ENCODE results near the gene ARFGEF3. TPM values are rescaled to one million over a fixed set of nuclear protein-coding genes. Genes with fewer than 3 reads are reported as not detected.
"Not testable (repeated sequence)": the region's sequence is repeated elsewhere in the genome, so short reads cannot be mapped to it uniquely, and the experiment has no call there.

ARFGEF3 gene
- total RNA-seq, 1 donor: under 0.01 TPM

DNA sequence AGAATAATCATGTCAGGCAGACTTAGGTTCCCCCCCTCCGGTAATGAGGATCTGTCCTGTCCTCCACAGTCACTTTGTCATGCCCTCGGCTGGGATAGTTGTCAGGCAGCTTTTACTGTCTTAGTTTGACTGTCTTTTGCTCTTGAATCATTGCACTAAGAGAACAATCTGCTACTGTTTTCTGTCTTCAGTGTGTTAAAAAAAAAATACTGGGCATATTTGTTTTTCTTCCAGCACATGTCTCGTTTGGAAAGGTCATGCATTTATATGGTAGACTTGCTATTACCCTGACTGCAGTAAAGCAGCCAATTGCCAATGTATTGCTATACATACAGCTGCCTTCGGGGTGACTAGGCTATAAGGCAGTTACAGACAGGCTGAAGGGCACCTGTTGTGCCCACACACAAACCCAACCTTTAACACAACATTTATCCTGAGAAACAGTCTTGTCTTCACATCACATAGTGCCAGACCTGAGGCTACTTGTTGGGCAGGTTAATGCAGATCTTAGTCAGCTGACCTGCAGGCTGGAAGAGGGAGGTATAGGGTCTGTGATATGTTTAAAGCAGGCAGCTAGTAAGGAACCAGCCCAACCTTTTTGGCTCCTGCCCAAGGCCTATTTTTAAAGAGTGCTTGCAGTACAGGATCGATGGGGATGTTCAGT lies 26.7 kb downstream of the ARFGEF3 start:
- Histone ChIP-seq H3K27me3 (ENCODE audit: insufficient read depth, low read length) (no peaks in the 10 kb centered on the region), H3K4me3 (ENCODE audit: low read length) (no peak overlapping the region), H3K4me1 (ENCODE audit: insufficient read depth, low read length) (no peaks in the 10 kb centered on the region), H3K9me3 (ENCODE audit: low read depth, low read length) (no peaks in the 10 kb centered on the region)

DNA sequence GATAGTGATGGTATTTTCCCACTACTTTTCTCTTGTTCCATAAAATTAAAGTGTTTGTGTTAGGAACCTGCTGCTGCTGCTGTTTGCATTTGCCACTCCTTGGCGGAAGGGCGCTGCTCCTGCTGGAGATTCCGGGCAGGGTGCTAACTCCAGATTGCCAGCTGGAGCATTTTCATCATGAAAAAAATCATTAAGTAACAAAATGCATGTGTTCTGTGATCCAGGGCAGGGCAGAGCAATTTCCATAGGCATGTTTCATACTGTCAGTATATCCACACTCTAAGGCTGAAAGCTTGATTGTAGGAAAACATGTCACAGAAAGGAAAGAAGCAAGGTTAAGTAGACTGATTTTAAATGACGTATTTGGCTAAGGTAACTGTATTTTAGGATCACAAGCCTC lies 32.5 kb downstream of the ARFGEF3 start:
- H3K9me3 ChIP-seq (ENCODE audit: low read depth, low read length): no peaks in the 10 kb centered on the region
- H3K4me3 ChIP-seq (ENCODE audit: low read length): no peak overlapping the region
- no peaks in the 10 kb centered on the region for H3K27me3 ChIP-seq (ENCODE audit: insufficient read depth, low read length)
- H3K4me1 ChIP-seq (ENCODE audit: insufficient read depth, low read length): no peaks in the 10 kb centered on the region

DNA sequence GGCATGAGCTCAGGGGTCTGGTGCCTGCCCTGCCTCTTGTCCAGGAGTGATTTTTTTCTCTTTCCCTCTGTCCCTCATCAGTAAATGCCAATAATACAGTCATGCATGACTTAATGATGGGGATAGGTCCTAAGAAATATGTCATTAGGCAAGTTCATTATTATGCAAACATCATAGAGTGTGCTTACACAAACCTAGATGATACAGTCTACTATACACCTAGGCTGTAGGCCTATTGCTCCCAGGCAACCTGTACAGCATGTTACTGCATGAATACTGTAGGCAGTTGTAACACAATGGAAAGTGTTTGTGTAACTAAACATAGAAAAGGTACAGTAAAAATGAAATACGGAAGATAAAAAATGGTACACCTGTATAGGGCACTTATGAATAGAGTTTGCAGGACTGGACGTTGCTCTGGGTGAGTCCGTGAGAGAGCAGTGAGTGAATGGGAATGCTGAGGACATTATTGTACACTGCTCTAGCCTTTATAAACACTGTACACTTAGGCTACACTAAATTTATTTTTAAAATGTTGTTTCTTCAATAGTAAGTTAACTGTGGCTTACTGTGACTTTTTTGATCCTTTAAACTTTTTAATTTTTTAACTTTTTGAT lies 34.5 kb downstream of the ARFGEF3 start:
- H3K27me3 ChIP-seq (ENCODE audit: insufficient read depth, low read length): no peaks in the 10 kb centered on the region
- H3K9me3 ChIP-seq (ENCODE audit: low read depth, low read length): no peaks in the 10 kb centered on the region
- H3K4me3 ChIP-seq (ENCODE audit: low read length): no peak overlapping the region
- no peaks in the 10 kb centered on the region for H3K4me1 ChIP-seq (ENCODE audit: insufficient read depth, low read length)

DNA sequence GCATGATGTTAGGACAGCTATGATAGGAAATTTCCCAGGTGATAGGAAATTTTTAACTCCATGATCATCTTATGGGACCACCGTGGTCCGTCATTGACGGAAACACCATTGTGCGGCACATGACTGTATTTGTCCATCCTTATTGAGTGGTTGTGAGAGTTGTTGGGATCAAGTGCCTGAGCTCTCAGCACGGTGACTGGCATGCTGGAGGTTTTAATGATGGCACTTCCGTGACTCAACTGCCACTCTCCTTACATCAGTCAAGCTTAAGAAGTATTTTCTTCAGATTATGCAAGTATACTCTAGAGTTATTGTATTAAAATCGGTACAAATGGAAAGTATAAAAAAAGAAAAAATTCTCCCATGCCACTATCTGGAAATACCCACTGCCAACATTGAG lies 35.8 kb downstream of the ARFGEF3 start:
- no peaks in the 10 kb centered on the region for H3K9me3 ChIP-seq (ENCODE audit: low read depth, low read length)
- H3K4me1 ChIP-seq (ENCODE audit: insufficient read depth, low read length): no peaks in the 10 kb centered on the region
- no peak overlapping the region for H3K4me3 ChIP-seq (ENCODE audit: low read length)
- no peaks in the 10 kb centered on the region for H3K27me3 ChIP-seq (ENCODE audit: insufficient read depth, low read length)

DNA sequence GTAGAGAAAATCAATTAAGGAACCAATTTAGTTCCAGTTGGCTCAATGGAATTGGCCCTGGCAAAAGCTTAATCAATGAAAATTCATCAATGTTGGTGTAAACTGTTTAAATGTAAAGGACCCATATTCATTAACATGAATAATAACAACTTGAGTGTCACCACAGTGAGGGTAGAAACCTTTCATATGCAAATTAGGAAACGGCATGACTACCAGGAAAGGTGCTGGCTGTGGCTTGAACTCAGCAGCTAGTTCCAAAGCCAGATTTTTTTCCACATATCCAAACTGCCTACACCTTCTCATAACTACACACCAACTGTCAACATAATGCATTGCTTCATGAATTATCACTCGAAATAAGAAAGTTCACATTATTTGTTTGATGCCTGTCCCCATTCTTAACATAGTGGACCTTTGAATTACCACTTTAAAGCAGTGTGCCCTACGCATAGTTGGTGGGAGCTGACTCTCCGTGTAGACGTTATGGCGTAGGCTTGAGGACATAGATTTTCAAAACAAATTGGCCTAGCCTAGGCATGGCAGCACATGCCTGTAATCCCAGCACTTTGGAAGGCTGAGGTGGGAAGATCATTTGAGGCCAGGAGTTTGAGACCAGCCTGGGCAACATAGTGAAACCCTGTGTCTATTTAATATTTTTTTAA lies 36.8 kb downstream of the ARFGEF3 start:
- H3K4me1 ChIP-seq (ENCODE audit: insufficient read depth, low read length): no peaks in the 10 kb centered on the region
- H3K9me3 ChIP-seq (ENCODE audit: low read depth, low read length): no peaks in the 10 kb centered on the region
- H3K4me3 ChIP-seq (ENCODE audit: low read length): no peak overlapping the region
- H3K27me3 ChIP-seq (ENCODE audit: insufficient read depth, low read length): no peaks in the 10 kb centered on the region

DNA sequence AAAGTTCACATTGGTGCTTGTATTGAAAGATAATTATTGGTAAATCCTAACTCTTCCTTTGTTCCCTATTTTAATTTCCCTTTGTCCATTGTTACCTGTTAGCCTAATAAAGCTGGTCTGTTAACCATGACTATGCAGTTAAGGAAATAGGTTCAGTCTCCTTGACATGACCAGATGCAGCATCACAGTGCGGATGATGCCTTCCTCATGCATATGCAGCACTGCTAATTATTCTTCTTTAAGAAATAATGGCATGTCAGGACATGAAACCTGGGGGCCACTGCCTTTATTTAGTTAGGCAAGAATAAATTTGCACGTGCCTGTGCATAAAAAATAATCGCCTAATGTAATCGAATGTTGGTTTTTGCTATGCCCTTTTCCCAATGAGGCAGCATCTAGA lies 40.1 kb downstream of the ARFGEF3 start:
- Histone ChIP-seq H3K27me3 (ENCODE audit: insufficient read depth, low read length) (no peaks in the 10 kb centered on the region), H3K4me3 (ENCODE audit: low read length) (no peak overlapping the region), H3K4me1 (ENCODE audit: insufficient read depth, low read length) (no peaks in the 10 kb centered on the region), H3K9me3 (ENCODE audit: low read depth, low read length) (no peaks in the 10 kb centered on the region)

DNA sequence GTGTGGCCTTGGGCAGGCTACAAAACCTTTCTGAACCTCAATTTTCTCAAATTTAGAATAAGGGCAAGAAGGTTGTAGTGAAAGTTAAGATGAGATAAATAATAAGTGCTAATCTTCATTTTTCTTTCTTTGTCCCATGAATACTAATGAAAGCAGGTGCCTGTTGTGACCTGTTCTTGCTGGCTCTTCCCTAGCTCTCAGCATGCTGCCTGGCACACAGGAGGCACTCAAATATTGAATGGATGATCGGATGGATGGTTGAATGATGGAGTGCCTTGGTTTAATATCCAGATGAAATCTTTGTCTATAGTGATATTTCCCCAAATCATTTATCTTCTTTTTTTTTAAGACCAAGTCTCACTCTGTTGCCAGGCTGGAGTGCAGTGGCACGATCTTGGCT lies 41.6 kb downstream of the ARFGEF3 start:
- no peaks in the 10 kb centered on the region for H3K27me3 ChIP-seq (ENCODE audit: insufficient read depth, low read length)
- H3K4me3 ChIP-seq (ENCODE audit: low read length): no peak overlapping the region
- H3K9me3 ChIP-seq (ENCODE audit: low read depth, low read length): no peaks in the 10 kb centered on the region
- H3K4me1 ChIP-seq (ENCODE audit: insufficient read depth, low read length): no peaks in the 10 kb centered on the region

DNA sequence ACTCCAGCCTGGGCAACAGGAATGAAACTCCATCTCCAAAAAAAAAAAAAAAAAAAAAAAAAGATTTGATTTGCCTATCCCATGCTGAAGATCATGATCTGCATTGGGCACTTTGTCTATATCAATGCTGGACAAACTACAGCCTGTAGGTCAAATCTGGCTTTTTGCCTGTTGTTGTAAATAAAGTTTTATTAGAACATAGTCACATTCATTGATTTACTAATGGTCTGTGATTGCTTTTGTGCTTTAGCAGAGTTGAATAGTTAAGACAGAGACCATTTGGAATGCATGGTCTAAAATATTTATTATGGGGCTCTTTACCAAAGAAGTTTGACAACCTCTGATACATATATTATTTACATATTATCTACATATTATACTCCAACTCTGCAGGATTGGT lies 42.6 kb downstream of the ARFGEF3 start:
- no peak overlapping the region for H3K4me3 ChIP-seq (ENCODE audit: low read length)
- H3K9me3 ChIP-seq (ENCODE audit: low read depth, low read length): no peaks in the 10 kb centered on the region
- H3K4me1 ChIP-seq (ENCODE audit: insufficient read depth, low read length): no peaks in the 10 kb centered on the region
- H3K27me3 ChIP-seq (ENCODE audit: insufficient read depth, low read length): no peaks in the 10 kb centered on the region

DNA sequence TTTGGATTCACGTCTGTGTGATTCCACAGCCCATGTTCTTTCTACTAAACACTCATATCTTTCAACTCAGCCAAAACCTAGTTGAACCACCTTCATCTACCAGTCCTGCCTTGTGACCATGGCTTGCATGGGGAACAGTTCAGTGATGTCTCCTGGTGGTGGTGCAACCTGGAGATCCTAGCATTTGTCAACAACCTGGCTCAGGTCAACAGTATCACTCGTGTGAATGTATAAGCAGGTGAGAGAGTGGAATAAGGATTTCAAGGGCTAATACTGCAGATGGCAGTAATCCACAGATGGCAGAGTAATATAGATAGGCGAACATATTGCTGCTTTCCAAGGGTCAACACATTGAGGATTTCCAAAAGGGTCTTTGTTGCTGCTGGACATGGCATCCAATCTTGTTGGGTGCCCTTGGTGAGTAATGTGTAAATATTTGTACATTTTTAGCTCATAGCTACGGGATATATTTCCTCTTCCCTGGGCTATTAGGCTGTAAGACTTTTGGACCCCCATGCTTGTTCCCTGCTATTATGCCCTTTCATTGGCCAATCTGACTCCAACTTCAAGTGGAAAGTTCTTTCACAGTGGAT lies 43.1 kb downstream of the ARFGEF3 start:
- Histone ChIP-seq H3K9me3 (ENCODE audit: low read depth, low read length) (no peaks in the 10 kb centered on the region), H3K27me3 (ENCODE audit: insufficient read depth, low read length) (no peaks in the 10 kb centered on the region), H3K4me3 (ENCODE audit: low read length) (no peak overlapping the region), H3K4me1 (ENCODE audit: insufficient read depth, low read length) (no peaks in the 10 kb centered on the region)

DNA sequence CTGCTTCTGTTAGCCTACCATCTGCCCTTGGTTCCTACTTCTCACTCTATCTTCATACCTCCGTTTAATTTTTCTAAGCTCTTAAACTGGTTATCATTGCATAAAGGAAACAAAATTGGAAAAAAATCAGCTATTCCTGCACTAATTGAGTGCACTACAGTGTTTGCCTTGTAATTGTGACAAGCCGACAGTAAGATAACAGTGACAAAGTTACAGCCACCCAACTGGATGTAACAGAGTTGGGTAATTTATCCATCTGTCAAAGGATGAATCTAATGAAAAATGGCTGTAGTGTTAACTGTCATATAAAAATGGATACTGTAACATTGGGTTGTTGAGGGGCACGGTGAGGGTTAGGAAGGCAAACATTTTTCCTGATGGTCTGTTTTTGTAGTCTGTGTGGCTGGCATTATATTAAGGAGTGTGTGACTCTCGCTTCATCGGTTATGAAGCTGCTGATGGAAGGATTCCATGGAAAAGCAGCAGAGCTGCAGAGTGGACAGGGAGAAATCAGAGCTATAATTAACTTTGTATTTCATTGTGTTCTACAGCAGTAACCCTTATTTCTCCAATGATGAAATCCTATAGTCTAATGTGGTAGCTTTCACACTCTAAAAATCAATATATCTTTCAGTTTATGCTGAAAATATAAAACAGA lies 43.8 kb downstream of the ARFGEF3 start:
- H3K4me1 ChIP-seq (ENCODE audit: insufficient read depth, low read length): no peaks in the 10 kb centered on the region

DNA sequence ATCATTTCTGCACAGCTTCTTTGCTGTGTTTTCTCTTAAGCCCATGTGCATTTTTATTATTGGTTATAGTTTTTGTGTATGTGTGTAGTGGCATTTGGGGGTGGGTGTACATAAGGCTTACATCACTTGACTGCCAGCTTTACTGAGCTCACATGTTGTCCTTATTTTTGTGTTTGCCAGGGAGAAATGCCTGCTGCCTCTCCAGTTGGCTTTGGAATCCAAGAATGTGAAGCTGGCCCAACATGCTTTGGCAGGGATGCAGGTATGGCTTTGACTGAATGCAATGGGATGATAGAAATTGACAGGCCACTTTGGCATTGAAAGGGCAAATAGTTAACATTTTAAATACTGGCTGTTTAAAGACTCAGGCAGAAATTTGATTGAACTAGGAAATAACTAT lies 45.1 kb downstream of the ARFGEF3 start:
- no peak overlapping the region for H3K4me3 ChIP-seq (ENCODE audit: low read length)
- H3K27me3 ChIP-seq (ENCODE audit: insufficient read depth, low read length): no peaks in the 10 kb centered on the region
- H3K4me1 ChIP-seq (ENCODE audit: insufficient read depth, low read length): no peaks in the 10 kb centered on the region
- H3K9me3 ChIP-seq (ENCODE audit: low read depth, low read length): no peaks in the 10 kb centered on the region

More for the DNA sequence above, 43.8 kb downstream of the ARFGEF3 start:
- no peaks in the 10 kb centered on the region for H3K27me3 ChIP-seq (ENCODE audit: insufficient read depth, low read length)
- no peak overlapping the region for H3K4me3 ChIP-seq (ENCODE audit: low read length)
- H3K9me3 ChIP-seq (ENCODE audit: low read depth, low read length): no peaks in the 10 kb centered on the region

DNA sequence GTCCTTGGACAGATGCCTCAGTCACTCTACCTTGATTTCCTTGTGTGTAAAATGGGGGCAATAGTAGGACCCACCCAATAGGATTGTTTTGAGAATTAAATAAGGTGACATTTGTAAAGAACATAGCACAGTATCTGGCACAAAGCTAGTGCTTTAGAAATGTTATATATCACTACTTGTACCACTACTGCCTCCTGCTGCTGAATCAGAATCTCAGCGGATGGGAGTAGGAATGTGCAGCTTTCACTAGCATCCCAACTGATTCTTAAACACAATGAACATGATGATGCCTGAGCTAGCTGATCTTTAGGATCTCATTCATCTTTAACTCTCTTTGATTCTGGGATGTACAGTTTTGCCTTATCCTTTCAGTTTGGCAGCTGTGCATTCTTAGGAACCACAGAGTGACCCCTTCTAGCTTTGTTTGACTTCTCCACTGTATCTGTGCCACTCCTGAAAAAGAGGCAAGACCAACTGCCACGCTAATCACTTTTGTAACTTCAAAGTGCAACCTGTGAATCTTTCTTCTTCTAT lies 49.4 kb downstream of the ARFGEF3 start:
- Histone ChIP-seq H3K4me1 (ENCODE audit: insufficient read depth, low read length) (no peaks in the 10 kb centered on the region), H3K4me3 (ENCODE audit: low read length) (no peak overlapping the region), H3K9me3 (ENCODE audit: low read depth, low read length) (no peaks in the 10 kb centered on the region), H3K27me3 (ENCODE audit: insufficient read depth, low read length) (no peaks in the 10 kb centered on the region)

DNA sequence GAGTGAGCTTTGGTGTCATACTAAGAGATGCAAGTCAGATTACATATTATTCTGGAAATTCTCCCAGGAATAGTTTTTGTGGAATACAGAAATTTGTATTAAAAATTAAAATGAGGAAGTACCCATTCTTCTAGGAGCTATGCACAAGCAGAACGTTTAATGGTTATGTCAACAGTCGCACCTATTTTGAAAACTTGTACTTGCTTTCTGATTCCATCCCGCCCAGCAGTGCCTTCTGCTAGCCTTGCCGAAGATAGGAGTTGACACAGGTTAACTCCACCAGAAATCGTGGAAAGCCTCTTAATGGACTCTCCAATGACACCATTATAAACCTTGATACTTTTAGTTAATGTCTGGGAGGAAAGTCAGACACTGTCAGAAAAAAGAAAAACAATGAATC lies 49.9 kb downstream of the ARFGEF3 start:
- no peaks in the 10 kb centered on the region for H3K4me1 ChIP-seq (ENCODE audit: insufficient read depth, low read length)
- no peak overlapping the region for H3K4me3 ChIP-seq (ENCODE audit: low read length)
- H3K27me3 ChIP-seq (ENCODE audit: insufficient read depth, low read length): no peaks in the 10 kb centered on the region
- no peaks in the 10 kb centered on the region for H3K9me3 ChIP-seq (ENCODE audit: low read depth, low read length)

DNA sequence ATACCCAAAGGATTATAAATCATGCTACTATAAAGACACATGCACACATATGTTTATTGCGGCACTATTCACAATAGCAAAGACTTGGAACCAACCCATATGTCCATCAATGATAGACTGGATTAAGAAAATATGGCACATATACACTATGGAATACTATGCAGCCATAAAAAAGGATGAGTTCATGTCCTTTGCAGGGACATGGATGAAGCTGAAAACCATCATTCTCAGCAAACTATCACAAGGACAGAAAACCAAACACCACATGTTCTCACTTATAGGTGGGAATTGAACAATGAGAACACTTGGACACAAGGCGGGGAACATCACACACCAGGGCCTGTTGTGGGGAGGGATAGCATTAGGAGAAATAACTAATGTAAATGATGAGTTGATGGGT lies 50.8 kb downstream of the ARFGEF3 start:
- not testable (repeated sequence) for H3K4me3 ChIP-seq (ENCODE audit: low read length); H3K9me3 ChIP-seq (ENCODE audit: low read depth, low read length); H3K4me1 ChIP-seq (ENCODE audit: insufficient read depth, low read length); H3K27me3 ChIP-seq (ENCODE audit: insufficient read depth, low read length)

Data from mononuclear cell (primary cell).